CD4-positive, alpha-beta T cell treated with Interleukin-15 for 1 hour (primary cell): ENCODE results near the gene LRSAM1.

Source experiments
- DNase-seq: peaks from one replicate; pipeline ENCODE4 v3.0.0-alpha.2; 2020

LRSAM1 gene

DNA sequence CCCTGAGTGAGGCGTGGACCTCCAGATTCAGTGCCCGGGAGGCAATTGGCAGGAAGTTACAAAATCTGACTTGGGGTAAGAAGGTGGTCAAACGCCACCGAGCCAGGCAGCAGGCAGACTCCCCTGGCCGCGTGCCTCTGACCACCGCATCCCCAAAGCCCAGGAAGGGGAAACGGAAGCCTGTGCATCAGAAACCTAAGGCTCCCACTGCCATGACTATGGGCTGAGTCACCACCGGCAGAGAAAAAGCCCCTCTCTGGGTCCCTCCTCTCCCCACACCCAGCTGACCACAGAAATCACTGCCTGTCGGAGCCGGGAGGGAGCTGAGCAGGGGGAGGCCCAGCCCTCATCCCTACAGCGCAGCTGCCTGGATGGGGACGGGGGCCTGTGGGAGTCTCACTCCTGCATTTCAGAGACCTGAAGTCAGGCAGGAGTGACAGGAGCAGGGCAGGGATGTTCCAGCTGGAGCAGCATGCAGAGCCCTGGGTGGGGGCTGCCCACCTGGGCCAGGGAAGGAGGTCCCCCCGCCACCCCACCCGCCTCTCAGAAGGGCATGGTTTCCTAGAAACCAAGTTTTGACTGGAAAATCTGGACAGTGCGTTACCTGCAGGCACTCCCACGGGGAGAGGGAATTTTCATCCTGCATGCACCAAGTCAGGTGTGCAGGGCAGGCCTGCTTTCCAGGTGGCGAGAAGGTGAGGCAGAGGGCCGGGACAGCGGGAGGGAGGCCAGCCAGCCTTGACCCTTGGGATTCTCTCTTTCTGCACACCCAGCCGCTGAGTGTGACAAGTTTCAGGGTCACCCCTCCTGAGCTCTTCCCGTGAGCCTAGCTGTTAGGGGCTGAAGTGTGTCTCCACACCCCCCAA is 68.2 kb downstream of the LRSAM1 start:
- peak; percentile 85 for DNase-seq

GRCh38 chr9:127520941-127521918 is 69.9 kb downstream of the LRSAM1 start:
- no peak for DNase-seq

DNA sequence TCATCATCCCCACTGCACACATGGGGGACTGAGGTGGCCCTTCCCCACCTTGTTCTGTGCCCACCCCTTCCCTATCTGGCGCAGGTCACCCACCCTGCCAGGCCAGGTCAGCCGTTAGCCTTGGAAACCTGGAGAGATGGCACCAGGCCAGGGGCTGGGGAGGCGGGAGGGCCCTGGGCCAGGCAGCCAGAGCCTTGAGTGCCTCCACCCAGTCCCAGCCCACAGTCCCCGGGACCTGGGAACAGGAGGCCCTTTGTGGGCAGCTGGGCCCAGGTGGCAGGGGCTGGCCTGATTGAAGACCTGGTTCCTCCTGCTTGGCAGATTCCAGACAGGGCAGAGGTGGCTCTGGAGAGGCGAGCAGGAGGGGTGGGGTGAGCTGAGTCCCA is 70.6 kb downstream of the LRSAM1 start:
- no peak for DNase-seq

- no peak for DNase-seq
Measured at GRCh38 chr9:127522727-127523126, 71.4 kb downstream of the LRSAM1 start.

- no peak for DNase-seq
Measured at GRCh38 chr9:127523312-127523851, 72.1 kb downstream of the LRSAM1 start.

DNA sequence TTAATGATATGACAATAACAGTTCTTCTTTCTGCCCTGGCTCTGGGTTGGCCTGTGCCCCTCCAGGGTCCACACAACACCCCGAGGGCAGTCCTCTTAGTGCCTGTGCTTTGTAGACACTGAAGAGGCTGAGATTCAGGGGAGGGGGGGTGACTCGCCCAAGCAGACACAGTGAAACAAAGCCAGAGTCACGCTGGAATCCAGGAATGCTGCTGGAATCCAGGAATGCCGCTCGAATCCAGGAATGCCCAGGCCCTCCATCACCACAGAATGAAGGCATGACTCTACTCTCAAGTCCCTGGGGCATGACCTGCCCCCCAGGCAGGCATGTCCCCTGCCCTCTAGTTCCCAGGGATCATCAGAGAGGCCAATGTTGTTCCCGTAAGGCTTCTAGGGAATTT is 73.1 kb downstream of the LRSAM1 start:
- no peak for DNase-seq

GRCh38 chr9:127525401-127526188 is 74.3 kb downstream of the LRSAM1 start:
- peak; percentile 37 for DNase-seq

DNA sequence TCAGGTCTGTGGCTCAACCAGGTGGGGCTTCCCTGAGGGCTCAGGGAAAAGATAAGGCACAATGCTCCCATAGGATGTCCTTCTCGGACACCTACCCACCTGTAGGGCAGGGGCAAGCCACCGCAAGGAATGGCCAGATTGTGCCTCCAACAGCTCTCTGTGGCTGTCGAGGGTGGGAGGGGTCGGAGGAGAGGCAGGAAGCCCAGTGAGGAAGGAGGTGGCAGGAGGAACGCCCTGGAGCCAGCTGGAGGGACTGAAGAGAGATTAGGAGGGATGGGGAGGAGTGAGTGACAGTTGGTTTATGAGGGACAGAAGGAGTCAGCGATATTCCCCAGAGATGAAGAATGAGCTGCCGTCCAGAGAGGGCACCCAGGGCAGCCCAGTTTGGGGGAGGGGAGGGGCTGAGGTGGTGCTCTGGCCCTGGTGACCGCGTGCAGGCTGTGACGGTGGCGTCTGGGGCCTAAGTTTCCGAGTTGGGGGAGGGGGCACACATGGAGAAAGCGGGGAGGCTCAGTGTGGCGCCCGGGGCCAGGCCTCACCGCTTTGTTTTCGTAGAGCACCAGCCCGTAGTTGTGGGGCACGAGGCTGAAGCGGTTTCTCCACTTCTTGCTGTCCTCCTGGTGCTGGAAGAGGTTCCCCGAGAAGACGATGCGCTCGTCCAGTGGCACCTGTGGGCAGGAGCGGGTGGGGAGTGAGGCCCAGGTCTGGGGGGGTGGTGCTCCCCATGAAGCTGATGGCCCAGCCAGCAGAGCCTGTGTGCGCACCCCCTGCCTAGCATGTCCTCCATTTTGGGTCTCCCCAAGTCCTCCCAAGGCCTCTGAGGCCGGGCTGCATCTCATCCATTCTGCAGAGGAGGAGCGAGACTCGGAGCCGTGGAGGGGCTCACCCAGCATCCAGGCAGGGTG is 75.6 kb downstream of the LRSAM1 start:
- DNase-seq, result no peak

GRCh38 chr9:127527560-127528268 is 76.4 kb downstream of the LRSAM1 start:
- DNase-seq, result no peak

GRCh38 chr9:127528422-127529251 is 77.3 kb downstream of the LRSAM1 start:
- no peak for DNase-seq

GRCh38 chr9:127529671-127530070 is 78.4 kb downstream of the LRSAM1 start:
- no peak for DNase-seq

- DNase-seq, result no peak
Measured at GRCh38 chr9:127530206-127530941, 79.1 kb downstream of the LRSAM1 start.

- no peak for DNase-seq
Measured at GRCh38 chr9:127531676-127532075, 80.4 kb downstream of the LRSAM1 start.

DNA sequence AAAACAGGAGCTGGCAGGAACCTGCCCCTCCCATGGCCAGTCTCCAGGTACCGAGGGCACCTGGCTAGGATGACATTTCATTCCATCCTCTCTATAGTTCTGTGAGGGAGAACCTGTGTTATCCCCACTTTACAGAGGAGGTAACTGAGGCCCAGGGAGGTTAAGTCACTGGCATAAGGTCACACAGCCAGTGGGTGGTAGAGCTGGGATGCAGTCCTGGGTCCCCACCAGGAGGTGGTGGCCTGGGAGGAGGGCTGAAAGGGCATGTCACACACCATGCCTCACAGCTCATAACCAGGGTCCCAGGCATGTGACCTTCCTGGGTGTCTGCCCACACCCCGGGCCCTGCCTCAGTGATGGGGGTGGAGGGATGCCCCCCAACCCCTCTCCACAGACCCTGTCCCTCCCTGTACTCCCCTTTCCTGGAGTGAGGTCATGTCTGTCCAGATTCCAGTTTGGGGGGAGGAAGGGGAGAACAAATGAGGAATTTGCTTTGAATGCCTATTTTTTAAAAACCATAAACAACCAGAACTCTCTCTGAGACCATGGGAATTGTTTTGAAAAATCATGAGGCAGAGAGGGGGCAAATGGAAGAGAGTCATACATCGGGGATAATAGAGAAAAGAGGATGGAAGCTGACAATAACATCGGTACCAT is 83.1 kb downstream of the LRSAM1 start:
- no peak for DNase-seq

DNA sequence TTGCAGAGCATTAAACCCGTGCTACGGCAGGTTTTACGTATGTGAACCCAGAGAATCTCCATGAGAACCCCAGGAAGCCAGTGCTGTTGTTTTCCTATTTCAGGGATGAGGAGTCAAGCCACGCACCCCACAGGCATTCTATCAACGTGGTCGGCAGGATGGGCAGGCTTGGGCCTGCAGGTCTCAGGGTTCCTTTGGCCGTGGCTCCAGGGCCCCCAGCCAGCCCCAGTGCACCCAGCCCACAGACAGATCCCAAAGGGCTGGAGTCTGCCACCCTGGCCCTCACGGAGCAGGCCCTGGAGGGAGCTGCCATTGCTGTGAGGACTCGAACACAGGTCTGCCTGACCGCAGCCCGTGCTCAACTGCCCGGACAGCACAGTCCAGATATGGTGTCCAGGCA is 83.6 kb downstream of the LRSAM1 start:
- DNase-seq, result no peak

GRCh38 chr9:127535396-127535795 is 84.1 kb downstream of the LRSAM1 start:
- no peak for DNase-seq

GRCh38 chr9:127535834-127536233 is 84.5 kb downstream of the LRSAM1 start:
- no peak for DNase-seq

GRCh38 chr9:127536499-127536898 is 85.2 kb downstream of the LRSAM1 start:
- no peak for DNase-seq

DNA sequence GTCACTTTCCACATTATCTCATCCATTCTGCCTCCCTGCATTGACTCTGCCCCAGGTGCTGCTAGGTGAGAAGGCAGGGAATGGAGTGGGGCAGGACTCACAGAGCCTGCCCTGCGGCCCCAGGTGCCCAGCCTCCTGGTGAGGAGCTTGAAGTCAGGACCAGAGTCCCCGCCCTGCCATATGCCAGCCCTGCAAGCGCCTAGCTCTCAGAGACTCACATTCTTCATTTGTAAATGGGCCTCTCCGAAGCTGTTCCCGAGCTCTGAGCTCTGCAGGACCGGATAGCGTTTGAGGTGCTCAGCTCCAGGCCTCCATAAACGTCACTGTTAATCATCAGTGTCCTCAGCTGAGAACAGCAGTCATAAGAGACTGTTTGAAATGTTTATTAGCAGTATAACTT is 85.7 kb downstream of the LRSAM1 start:
- no peak for DNase-seq
